Measurements from ENCODE around the gene RAB41.

DNA sequence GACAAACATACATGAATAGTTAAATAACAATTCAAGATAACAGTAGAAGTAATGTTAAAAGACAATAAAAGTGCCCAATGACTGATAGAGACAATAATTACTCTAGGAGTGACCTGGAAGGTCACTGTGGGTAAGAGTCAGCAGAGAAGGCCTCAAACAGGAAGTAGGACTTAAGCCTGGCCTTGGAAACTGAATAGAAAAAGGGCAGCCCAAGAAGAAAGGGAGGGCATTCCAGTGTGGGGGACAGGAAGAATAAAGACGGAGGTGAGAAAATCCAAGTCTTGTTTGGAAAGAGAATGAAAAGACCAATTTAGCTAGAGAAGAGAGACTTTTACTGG lies 27.9 kb upstream of the RAB41 start:
- no peak for TF ChIP-seq POLR2A (IDR thresholded peaks at IDR 0.05)
- TF ChIP-seq, protein P1, sequence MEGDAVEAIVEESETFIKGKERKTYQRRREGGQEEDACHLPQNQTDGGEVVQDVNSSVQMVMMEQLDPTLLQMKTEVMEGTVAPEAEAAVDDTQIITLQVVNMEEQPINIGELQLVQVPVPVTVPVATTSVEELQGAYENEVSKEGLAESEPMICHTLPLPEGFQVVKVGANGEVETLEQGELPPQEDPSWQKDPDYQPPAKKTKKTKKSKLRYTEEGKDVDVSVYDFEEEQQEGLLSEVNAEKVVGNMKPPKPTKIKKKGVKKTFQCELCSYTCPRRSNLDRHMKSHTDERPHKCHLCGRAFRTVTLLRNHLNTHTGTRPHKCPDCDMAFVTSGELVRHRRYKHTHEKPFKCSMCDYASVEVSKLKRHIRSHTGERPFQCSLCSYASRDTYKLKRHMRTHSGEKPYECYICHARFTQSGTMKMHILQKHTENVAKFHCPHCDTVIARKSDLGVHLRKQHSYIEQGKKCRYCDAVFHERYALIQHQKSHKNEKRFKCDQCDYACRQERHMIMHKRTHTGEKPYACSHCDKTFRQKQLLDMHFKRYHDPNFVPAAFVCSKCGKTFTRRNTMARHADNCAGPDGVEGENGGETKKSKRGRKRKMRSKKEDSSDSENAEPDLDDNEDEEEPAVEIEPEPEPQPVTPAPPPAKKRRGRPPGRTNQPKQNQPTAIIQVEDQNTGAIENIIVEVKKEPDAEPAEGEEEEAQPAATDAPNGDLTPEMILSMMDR (IDR thresholded peaks at IDR 0.05) = no peak
